Spinal cord (tissue), 10 donors: ENCODE data around the gene LONRF3. TPM values are rescaled to one million over a fixed set of nuclear protein-coding genes. Genes with fewer than 3 reads are reported as not detected.
A peak's percentile ranks its signal among the peaks of the same experiment; 100 is the strongest.
"Not testable (repeated sequence)": the region's sequence is repeated elsewhere in the genome, so short reads cannot be mapped to it uniquely, and the experiment has no call there.

Experiments used
- DNase-seq, 6 donors: peaks; one replicate each; pipeline versions ENCODE4 v3.0.0 to v3.0.0-alpha.2; 2013 to 2015; ENCODE audit warnings: low spot score in 6 of 6, low read depth in 4 of 6
- H3K27ac ChIP-seq: one replicate; pipeline ENCODE4 v1.5.1; 2013; ENCODE audit warnings: low read depth, low read length, control low read depth
- H3K27me3 ChIP-seq: one replicate; pipeline ENCODE4 v1.6.1; 2013; ENCODE audit warnings: low read length; ENCODE audit not compliant: control insufficient read depth, insufficient read depth
- H3K36me3 ChIP-seq: one replicate; pipeline ENCODE4 v1.6.1; 2013; ENCODE audit warnings: low read length; ENCODE audit not compliant: control insufficient read depth, insufficient read depth
- H3K4me1 ChIP-seq: one replicate; pipeline ENCODE4 v1.6.1; 2013; ENCODE audit warnings: low read length; ENCODE audit not compliant: control insufficient read depth, insufficient read depth
- H3K4me3 ChIP-seq: one replicate; pipeline ENCODE4 v1.5.1; 2013; ENCODE audit warnings: low read depth, low read length, control low read depth
- H3K9me3 ChIP-seq: one replicate; pipeline ENCODE4 v1.6.1; 2013; ENCODE audit warnings: low read length; ENCODE audit not compliant: control insufficient read depth, insufficient read depth
- WGBS: methylation state at CpG from one replicate; pipeline ENCODE4 v1.1.5; 2013; ENCODE audit warnings: missing lambda C conversion rate; ENCODE audit not compliant: insufficient coverage; 5-methylcytosine and 5-hydroxymethylcytosine counted together
- polyA plus RNA-seq, 2 donors: library from polyadenylated mRNA; unstranded; fragments of 120-200 nt; gene quantifications; one replicate each; pipeline ENCODE4 v1.2.1, GENCODE V29; 2013; ENCODE audit not compliant: insufficient read length in 2 of 2
- total RNA-seq, 2 donors: library from RNA; depleted of rRNA in 1 of 2; stranded (reverse); fragments of 120-200 nt in 1 of 2; fragments of >200 nt in 1 of 2; gene quantifications; one replicate each; pipeline versions ENCODE4 v1.2.3 to v1.2.4, GENCODE V29; 2013 to 2014
- donor health status: healthy.

LONRF3 gene
- total and polyA plus RNA-seq, 4 donors = 2.3 to 8.8 (median 4.1) TPM

- Histone ChIP-seq H3K27me3 (no peaks in the 10 kb centered on the region), H3K4me1 (no peaks in the 10 kb centered on the region), H3K27ac (no peak overlapping the region), H3K9me3 (no peaks in the 10 kb centered on the region), H3K4me3 (no peak overlapping the region), H3K36me3 (no peaks in the 10 kb centered on the region)
- no peak for DNase-seq
- 91% methylated on average over 1 of the region's 3 CpGs for WGBS
Observed at GRCh38 chrX:119007189-119007770, 32.9 kb downstream of the LONRF3 start.

- no peaks in the 10 kb centered on the region for H3K27me3 ChIP-seq
- peak in 4 of 6 donors; percentile 19 to 79 (median 36) for DNase-seq
- no peaks in the 10 kb centered on the region for H3K4me1 ChIP-seq
- H3K36me3 ChIP-seq = no peaks in the 10 kb centered on the region
- no peak overlapping the region for H3K27ac ChIP-seq
- no CpG with 5 or more reads among the region's 3 CpGs for WGBS
- no peak overlapping the region for H3K4me3 ChIP-seq
- no peaks in the 10 kb centered on the region for H3K9me3 ChIP-seq
Observed at GRCh38 chrX:119008110-119008744, 33.8 kb downstream of the LONRF3 start.

- DNase-seq = no peak
- no peaks in the 10 kb centered on the region for H3K4me1 ChIP-seq
- H3K36me3 ChIP-seq = no peaks in the 10 kb centered on the region
- H3K4me3 ChIP-seq = no peak overlapping the region
- no peaks in the 10 kb centered on the region for H3K27me3 ChIP-seq
- WGBS = no CpG with 5 or more reads among the region's 4 CpGs
- H3K27ac ChIP-seq = no peak overlapping the region
- no peaks in the 10 kb centered on the region for H3K9me3 ChIP-seq
Observed at GRCh38 chrX:119009071-119009470, 34.7 kb downstream of the LONRF3 start.

GRCh38 chrX:119010491-119010890 is 36.1 kb downstream of the LONRF3 start:
- Histone ChIP-seq H3K27ac (no peak overlapping the region), H3K4me3 (no peak overlapping the region), H3K9me3 (no peaks in the 10 kb centered on the region), H3K27me3 (no peaks in the 10 kb centered on the region), H3K4me1 (no peaks in the 10 kb centered on the region), H3K36me3 (no peaks in the 10 kb centered on the region)
- 50% methylated on average over 1 of the region's 5 CpGs for WGBS
- no peak for DNase-seq

- no peaks in the 10 kb centered on the region for H3K27me3 ChIP-seq
- 74% methylated on average over 2 of the region's 3 CpGs for WGBS
- no peak for DNase-seq
- peaks cover 2% of the 10 kb centered on the region for H3K9me3 ChIP-seq
- H3K4me1 ChIP-seq = no peaks in the 10 kb centered on the region
- no peak overlapping the region for H3K27ac ChIP-seq
- H3K4me3 ChIP-seq = no peak overlapping the region
- no peaks in the 10 kb centered on the region for H3K36me3 ChIP-seq
Observed at GRCh38 chrX:119013164-119013563, 38.7 kb downstream of the LONRF3 start.

GRCh38 chrX:119015407-119016237 is 41.2 kb downstream of the LONRF3 start:
- H3K4me3 ChIP-seq = no peak overlapping the region
- no peaks in the 10 kb centered on the region for H3K36me3 ChIP-seq
- no peaks in the 10 kb centered on the region for H3K27me3 ChIP-seq
- no peaks in the 10 kb centered on the region for H3K4me1 ChIP-seq
- DNase-seq = no peak
- no peak overlapping the region for H3K27ac ChIP-seq
- H3K9me3 ChIP-seq = peaks cover 2% of the 10 kb centered on the region
- WGBS = 79% methylated on average over 6 of the region's 7 CpGs

- Histone ChIP-seq H3K4me1 (no peaks in the 10 kb centered on the region), H3K36me3 (no peaks in the 10 kb centered on the region), H3K27me3 (no peaks in the 10 kb centered on the region), H3K27ac (no peak overlapping the region), H3K9me3 (peaks cover 2% of the 10 kb centered on the region), H3K4me3 (no peak overlapping the region)
- WGBS = no CpG with 5 or more reads among the region's 1 CpG
- no peak for DNase-seq
Observed at GRCh38 chrX:119017077-119017476, 42.7 kb downstream of the LONRF3 start.

GRCh38 chrX:119025900-119026299 is 51.5 kb downstream of the LONRF3 start:
- DNase-seq = no peak
- H3K4me3 ChIP-seq = no peak overlapping the region
- H3K4me1 ChIP-seq = no peaks in the 10 kb centered on the region
- no peaks in the 10 kb centered on the region for H3K27me3 ChIP-seq
- no peak overlapping the region for H3K27ac ChIP-seq
- no peaks in the 10 kb centered on the region for H3K36me3 ChIP-seq
- no CpG with 5 or more reads among the region's 5 CpGs for WGBS
- no peaks in the 10 kb centered on the region for H3K9me3 ChIP-seq

- not testable (repeated sequence) for DNase-seq, H3K27me3 ChIP-seq
- WGBS = no CpG with 5 or more reads among the region's 2 CpGs
Observed at GRCh38 chrX:119026344-119026743, 51.9 kb downstream of the LONRF3 start.

More at GRCh38 chrX:119026344-119026743, 51.9 kb downstream of the LONRF3 start:
- H3K4me1 ChIP-seq, H3K36me3 ChIP-seq, H3K4me3 ChIP-seq, H3K27ac ChIP-seq, H3K9me3 ChIP-seq: not testable (repeated sequence)
